ENCODE data around the gene MSMO1. TPM values are rescaled to one million over a fixed set of nuclear protein-coding genes. Genes with fewer than 3 reads are reported as not detected.
A peak's percentile ranks its signal among the peaks of the same experiment; 100 is the strongest.
"Not testable (repeated sequence)": the region's sequence is repeated elsewhere in the genome, so short reads cannot be mapped to it uniquely, and the experiment has no call there.

The MSMO1 gene
- total RNA-seq (2014; rRNA removed) = 70.5 and 74.1 TPM in 2 replicates
- 41.3 TPM for polyA plus RNA-seq (2012)

GRCh38 chr4:165327211-165328100 lies at the start of gene MSMO1:
TSS of gene MSMO1 (plus strand) at chr4:165327669. CDS start at chr4:165333371, 5,702 bp downstream.
- peak; percentile 99 for DNase-seq (ENCODE audit: low read depth)

- not testable (repeated sequence) for DNase-seq (ENCODE audit: low read depth)
Measured at GRCh38 chr4:165279531-165279930, 47.9 kb upstream of the MSMO1 start.

GRCh38 chr4:165284697-165285096 lies 42.8 kb upstream of the MSMO1 start:
- not testable (repeated sequence) for DNase-seq (ENCODE audit: low read depth)

DNA sequence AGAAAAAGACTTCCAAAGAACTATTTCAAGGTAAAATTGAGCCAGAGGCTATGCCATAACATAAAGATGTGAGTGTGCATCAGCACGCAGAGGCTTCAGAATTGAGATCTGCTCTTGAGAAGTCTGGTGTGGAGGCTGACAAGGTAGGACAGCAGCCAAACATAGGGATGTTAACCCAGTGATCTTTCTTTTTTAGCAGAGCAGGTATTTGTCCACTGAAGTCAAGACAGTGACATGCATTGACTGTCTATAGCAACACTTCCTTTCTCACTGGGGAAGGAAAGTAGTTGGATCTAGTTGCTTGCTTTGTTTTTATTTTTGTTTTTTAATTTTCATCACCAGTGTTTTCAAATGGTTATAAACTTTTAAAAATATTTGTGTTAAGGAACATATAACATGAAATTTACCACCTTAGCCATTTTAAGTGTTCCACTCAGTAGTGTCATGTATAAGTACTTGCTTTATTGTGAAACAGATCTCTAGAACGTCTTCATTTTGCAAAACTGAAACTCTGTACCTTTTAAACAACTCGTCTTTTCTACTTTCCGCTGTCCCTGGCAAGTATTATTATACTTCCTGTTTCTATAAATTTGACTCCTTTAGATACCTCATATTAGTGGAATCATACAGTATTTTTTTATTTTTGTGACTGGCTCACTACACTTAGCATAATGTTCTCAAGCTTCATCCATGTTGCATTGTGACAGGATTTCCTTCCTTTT lies 40.7 kb upstream of the MSMO1 start:
- not testable (repeated sequence) for DNase-seq (ENCODE audit: low read depth)

GRCh38 chr4:165288226-165288625 lies 39.2 kb upstream of the MSMO1 start:
- no peak for DNase-seq (ENCODE audit: low read depth)

DNA sequence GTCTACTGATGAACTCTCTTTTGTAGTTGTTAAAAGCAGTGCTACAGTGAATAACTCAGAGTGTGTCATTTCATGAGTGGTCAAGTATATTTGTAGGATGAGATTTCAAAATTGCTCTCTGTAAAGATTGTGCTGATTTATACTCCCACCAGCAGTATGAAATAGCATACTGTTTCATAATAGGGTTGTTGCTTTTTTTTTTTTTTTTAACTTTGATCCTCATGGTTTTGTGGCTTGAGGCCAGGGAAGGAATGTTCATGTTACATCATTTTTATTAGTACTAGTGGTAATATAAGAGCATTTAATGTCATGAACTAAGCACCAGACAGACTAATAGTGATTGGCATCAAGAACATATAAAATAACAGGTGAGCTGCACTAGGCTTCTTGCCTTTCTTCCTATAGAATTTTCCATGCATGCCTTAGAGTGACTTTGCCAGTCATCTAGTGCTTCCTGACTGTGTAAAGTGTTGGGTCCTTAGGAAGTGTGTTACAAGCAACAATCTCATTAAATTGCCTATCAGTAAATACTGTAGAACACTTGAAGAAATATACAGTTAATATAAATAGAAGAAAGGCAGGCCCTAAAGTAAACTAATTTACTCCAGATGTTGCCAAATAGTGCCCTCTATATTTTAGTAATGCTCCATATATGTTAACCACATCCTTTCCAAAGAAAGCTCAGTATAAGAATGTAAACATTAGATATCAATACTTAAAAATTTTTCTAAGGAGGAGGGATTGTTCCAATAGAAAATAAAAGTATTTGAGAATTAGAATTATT lies 38.6 kb upstream of the MSMO1 start:
- peak; percentile 73 for DNase-seq (ENCODE audit: low read depth)

GRCh38 chr4:165289423-165289785 lies 38.1 kb upstream of the MSMO1 start:
- DNase-seq (ENCODE audit: low read depth) = no peak

GRCh38 chr4:165293061-165293460 lies 34.4 kb upstream of the MSMO1 start:
- no peak for DNase-seq (ENCODE audit: low read depth)

DNA sequence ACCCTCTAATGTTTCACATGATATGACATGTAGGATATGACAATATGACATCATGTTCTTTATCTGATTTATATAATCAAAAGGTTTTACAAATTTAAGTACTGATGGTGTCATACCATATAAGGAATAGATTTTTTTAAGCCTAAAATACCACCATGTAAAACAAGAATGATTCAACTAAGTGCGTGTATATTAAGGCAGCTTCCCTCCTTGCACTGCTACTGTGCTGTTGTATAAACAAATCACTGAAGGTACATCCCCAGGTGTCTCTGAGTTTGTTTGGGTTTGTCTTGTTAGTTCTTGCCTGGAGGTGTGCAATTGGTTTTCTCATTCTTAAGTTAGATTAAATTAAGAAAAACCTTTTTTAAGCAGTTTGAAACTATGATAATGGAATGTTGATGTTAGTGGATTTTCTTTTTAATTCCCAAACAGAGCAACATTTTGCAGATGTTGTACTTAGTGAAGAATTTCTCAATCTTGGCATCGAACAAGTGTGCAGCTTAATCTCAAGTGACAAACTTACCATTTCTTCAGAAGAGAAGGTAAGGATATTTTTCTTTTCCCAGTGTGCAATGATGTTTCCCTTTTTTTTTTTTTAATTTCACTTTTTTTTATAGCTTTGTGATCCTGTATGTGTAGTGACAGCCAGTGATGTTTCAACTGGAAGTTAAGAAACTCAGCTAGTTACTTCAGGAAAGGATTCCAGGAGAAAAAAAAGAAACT lies 33.4 kb upstream of the MSMO1 start:
- no peak for DNase-seq (ENCODE audit: low read depth)

- no peak for DNase-seq (ENCODE audit: low read depth)
Measured at GRCh38 chr4:165294907-165295306, 32.6 kb upstream of the MSMO1 start.

GRCh38 chr4:165297626-165298025 lies 29.8 kb upstream of the MSMO1 start:
- DNase-seq (ENCODE audit: low read depth) = no peak

DNA sequence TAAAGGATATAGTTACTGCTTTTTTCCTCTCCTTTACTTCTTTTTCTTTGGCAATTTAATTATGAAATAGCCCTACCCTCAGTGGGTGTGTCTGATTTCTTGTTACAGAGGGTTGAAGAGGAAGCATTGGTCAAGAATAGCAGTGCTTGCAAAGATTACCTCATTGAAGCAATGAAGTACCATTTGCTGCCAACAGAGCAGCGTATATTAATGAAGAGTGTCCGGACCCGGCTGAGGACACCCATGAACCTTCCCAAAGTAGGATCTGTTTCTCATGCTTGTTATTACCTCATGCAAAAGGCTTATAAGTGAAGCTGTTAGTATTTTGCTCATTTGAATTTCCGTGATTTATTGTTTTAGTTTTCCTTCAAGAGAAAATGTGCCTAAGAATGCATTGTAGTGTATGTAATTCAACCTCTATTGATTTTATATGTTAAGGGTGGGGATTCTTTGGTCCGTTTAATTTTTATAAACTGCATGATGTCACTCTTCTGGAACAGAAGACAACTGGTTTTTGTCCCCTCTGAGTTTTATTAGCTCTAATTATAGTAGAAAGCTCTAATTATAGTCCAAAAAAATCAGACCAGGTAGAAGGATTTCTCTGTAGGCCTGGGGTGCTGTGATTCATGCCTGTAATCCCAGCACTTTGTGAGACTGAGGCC lies 27.9 kb upstream of the MSMO1 start:
- DNase-seq (ENCODE audit: low read depth) = no peak

- DNase-seq (ENCODE audit: low read depth) = peak; percentile 8
Measured at GRCh38 chr4:165301833-165302232, 25.6 kb upstream of the MSMO1 start.

GRCh38 chr4:165302658-165303057 lies 24.8 kb upstream of the MSMO1 start:
- DNase-seq (ENCODE audit: low read depth) = no peak

- no peak for DNase-seq (ENCODE audit: low read depth)
Measured at GRCh38 chr4:165308166-165308565, 19.3 kb upstream of the MSMO1 start.

- DNase-seq (ENCODE audit: low read depth) = no peak
Measured at GRCh38 chr4:165308606-165309005, 18.9 kb upstream of the MSMO1 start.

DNA sequence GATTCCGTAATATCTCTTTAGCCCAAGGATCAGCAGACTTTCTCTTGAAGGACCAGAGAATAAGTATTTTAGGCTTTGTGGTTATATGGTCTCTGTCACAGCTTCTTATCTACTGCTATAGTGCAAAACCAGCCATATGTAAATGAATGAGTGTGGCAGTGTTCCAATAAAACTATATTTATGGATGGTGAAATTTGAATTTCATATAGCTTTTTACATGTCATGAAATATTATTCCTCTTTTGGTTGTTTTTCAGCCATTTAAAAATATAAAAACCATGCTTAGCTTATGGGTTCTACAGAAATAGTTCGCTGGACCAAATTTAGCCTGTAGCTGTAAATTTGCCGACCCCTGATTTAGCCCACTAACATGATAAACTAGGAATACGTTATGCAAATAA lies 18.0 kb upstream of the MSMO1 start:
- no peak for DNase-seq (ENCODE audit: low read depth)

DNA sequence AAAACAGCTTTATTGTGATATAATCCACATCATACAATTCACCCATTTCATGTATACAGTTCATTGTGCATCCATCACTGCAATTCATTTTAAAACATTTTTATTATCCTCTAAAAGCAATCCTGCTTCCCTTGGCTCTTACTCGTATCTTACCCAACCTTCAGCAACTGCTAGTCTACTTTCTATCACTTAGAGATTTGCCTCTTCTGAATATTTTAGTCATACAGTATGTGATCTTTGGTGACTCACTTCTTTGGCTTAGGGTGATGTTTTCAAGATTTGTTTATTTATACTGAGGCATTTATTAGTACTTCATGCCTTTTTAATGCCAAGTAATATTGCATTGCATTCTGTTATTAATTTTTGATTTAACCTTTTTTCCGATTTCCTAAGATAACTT lies 15.0 kb upstream of the MSMO1 start:
- DNase-seq (ENCODE audit: low read depth) = peak; percentile 72

DNA sequence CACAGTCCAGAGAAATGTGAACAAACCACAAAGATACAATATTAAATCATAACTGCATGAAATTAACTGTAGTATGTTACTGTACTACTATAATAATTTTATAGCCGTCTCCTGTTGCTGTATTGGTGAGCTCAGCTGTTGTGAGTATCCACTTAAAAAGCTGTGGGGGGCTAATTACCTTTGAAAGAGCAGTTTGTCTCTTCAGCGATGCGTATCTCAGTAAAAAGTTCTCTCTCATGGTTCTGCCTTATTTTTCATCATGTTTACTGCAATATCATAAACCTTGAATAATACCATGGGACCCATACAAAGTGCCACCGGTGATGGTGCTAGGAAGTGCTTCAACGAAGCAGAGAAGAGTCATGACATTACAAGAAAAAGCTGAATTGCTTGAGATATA lies 8.4 kb upstream of the MSMO1 start:
- no peak for DNase-seq (ENCODE audit: low read depth)

DNA sequence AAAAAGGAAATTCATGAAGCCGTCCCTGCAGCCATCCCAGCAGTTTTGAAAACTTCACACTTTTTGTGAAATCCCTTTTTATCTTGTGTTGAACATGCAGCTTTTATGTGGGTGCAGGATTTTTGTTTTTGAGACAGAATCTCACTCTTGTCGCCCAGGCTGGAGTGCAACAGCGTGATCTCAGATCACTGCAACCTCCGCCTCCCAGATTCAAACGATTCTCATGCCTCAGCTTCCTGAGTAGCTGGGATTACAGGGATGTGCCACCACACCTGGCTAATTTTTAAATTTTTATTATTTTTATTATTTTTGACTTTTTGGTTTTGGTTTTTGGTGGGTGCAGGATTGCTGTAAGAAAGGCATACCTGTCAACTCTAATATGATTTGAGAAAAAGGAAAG lies 8.0 kb upstream of the MSMO1 start:
- DNase-seq (ENCODE audit: low read depth) = no peak
